GM11168 (cell line): ENCODE results near the gene FUT8.

Experiments
- in situ Hi-C: fragments of 300-500 bp; cut with MboI; formaldehyde crosslinking; loops from one replicate; pipeline ENCODE4 v1.12.0; 2022; ENCODE audit warnings: low sequenced_read_pairs; ENCODE audit not compliant: unreplicated experiment

Gene FUT8

DNA sequence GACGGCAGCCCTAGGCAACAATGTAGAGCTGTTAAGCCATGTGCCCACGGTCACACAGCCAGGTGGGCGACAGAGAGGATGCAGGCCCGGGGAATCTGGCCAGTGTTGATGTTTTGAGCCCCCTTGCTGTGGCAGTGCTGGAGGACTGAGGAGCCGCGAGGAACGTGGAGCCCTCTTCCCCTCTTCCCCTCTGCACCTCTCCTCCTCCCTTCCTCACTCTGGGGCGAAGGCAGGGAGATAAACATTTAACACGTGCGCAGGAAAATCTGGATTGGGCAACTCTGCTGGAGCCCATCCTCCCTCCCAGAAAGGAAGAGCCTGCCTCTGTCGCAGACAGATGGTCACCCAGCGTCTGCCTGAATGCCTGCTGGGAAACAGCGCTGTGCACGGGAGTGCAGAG lies 376.8 kb downstream of the FUT8 start:
- in situ Hi-C loops, result no loop called here

DNA sequence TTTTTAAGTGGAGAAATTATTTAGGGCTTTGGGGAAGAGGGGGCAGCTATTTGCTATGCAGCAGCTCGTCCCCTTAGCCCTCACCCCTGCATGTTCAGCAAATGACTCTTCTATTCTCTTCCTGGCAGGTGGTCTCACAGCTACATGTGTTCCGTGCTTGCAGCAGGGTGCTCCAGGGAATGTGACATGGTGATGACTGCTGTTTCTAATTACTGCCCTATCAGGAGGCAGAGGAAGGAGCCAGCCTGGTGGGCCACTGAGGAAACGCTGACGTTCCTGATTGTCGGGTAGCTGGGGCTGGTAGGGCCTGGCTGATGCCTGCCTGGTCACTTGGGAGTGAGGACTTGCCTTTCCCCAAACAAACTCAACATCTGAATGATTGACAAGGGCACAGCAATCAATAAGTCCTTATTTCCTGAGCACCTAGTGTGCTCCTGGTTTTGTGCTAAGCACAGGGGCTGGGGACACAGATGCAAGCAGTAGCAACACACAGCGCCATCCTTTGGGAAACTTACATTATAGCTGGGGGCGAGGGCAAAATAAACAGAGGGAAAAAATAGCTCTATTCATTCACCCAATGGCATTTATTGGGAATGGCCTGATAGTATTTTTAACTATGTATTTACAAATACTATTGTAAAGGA lies 377.8 kb downstream of the FUT8 start:
- in situ Hi-C loops, result no loop called here

DNA sequence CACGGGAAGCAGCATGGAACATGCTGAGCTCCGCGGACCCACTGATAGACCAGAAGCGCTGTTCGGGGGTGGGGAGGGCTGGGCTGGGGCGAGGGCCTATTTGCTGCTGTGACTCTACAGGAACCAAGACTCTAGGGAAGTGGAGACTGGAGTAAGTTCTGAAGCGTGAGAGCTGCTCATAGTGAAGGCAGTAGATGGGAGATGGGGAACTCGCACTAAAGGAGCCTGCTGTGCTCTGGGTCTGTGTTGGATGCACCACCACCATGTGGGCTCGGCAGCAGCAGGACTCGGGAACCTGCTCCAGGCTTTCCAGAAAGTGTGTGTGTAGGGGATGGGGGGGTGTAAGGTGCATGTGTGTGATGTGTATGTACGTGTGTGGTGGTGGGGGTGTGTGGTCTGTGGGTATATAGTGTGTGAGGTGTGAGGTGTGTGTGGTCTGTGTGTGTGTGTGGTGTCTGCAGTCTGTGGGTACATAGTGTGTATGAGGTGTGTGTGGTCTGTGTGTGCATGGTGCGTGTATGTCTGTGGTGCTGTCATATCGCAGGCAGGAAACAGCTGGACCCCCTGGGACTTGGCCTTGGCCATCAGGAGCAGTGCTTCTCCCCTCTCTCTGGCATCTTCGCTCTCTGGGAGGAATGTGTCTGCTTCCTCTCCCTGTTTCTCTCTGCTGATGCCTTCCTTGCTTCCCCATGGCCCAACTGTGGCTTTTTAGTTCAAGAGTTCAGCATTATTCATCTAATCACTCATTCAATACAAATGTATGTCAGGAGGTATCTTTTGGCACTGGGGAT lies 378.9 kb downstream of the FUT8 start:
- in situ Hi-C loops, result no loop called here

DNA sequence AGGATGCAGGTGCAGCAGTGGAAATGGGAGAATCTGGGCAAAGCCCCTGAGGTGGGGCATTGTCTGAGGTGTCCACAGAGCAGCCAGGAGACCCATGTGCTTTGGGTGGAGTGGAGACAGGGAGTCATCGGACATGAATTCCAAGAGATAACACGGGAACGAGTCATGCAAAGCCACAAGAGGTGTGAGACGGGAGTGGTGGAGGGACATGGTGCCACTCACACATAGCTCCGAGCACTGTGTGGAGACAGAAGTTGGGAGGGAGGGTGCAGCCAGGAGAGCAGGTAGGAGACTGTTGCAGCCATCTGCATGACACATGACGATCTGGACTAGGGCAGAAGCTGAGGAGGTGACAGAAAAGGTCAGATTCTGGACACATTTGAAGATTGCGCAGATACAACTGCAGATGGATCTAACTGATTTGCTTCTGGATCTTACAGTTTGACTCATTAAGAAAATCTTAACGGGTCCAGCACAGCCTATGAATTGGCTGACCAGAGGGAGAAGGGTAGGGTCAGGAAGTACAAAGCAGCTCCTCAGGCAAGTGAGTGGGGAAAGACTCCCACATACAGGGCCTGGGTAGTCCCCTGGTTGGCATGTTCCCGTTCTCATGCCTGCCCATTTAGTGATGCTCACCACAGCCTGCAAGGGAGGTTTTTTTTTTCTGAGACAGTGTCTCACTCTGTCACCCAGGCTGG lies 379.8 kb downstream of the FUT8 start:
- in situ Hi-C loops, result no loop called here
